ELR (cell line): Measurements from ENCODE around the gene COL23A1.
A peak's percentile ranks its signal among the peaks of the same experiment; 100 is the strongest.
"Not testable (repeated sequence)": the region's sequence is repeated elsewhere in the genome, so short reads cannot be mapped to it uniquely, and the experiment has no call there.

Experiments used
- DNase-seq: peaks from one replicate; pipeline ENCODE4 v3.0.0-alpha.2; 2015; ENCODE audit warnings: low read depth

Gene COL23A1

GRCh38 chr5:178238711-178239592 lies 351.2 kb downstream of the COL23A1 start:
- DNase-seq = no peak

- DNase-seq = no peak
Measured at GRCh38 chr5:178238313-178238635, 351.9 kb downstream of the COL23A1 start.

GRCh38 chr5:178237431-178238312 lies 352.5 kb downstream of the COL23A1 start:
- DNase-seq = peak; percentile 51

- DNase-seq = no peak
Measured at GRCh38 chr5:178236679-178237078, 353.5 kb downstream of the COL23A1 start.

- DNase-seq = no peak
Measured at GRCh38 chr5:178236126-178236525, 354.1 kb downstream of the COL23A1 start.

GRCh38 chr5:178235588-178235974 lies 354.6 kb downstream of the COL23A1 start:
- no peak for DNase-seq

GRCh38 chr5:178234750-178235587 lies 355.2 kb downstream of the COL23A1 start:
- peak; percentile 75 for DNase-seq

- DNase-seq = no peak
Measured at GRCh38 chr5:178234121-178234749, 356.0 kb downstream of the COL23A1 start.

GRCh38 chr5:178232920-178233429 lies 357.2 kb downstream of the COL23A1 start:
- DNase-seq = no peak

- DNase-seq = peak; percentile 77
Measured at GRCh38 chr5:178232124-178232919, 357.9 kb downstream of the COL23A1 start, which contains the start of gene PHYKPL. Gene PHYKPL, minus strand, starts transcription at chr5:178232802. Its CDS starts 252 bp downstream, at chr5:178232550.

GRCh38 chr5:178231539-178232123 lies 358.6 kb downstream of the COL23A1 start:
- DNase-seq = no peak

GRCh38 chr5:178230879-178231538 lies 359.2 kb downstream of the COL23A1 start:
- DNase-seq = no peak

- DNase-seq = no peak
Measured at GRCh38 chr5:178229861-178230260, 360.3 kb downstream of the COL23A1 start.

GRCh38 chr5:178229111-178229510 lies 361.1 kb downstream of the COL23A1 start:
- not testable (repeated sequence) for DNase-seq

GRCh38 chr5:178228609-178229008 lies 361.6 kb downstream of the COL23A1 start:
- DNase-seq = no peak

GRCh38 chr5:178227929-178228328 lies 362.3 kb downstream of the COL23A1 start:
- DNase-seq = no peak

GRCh38 chr5:178227138-178227659 lies 363.0 kb downstream of the COL23A1 start:
- peak; percentile 57 for DNase-seq

GRCh38 chr5:178225174-178225573 lies 365.0 kb downstream of the COL23A1 start:
- no peak for DNase-seq

- no peak for DNase-seq
Measured at GRCh38 chr5:178224403-178224802, 365.8 kb downstream of the COL23A1 start.
